ENCODE data around the gene PKNOX2. TPM values are rescaled to one million over a fixed set of nuclear protein-coding genes. Genes with fewer than 3 reads are reported as not detected.
A peak's percentile ranks its signal among the peaks of the same experiment; 100 is the strongest.

PKNOX2 gene
- total and polyA plus RNA-seq, 9 of the 15 experiments (the other 6 are each of a cell fraction or from before 2014, with no cell fraction given) = not detected

DNA sequence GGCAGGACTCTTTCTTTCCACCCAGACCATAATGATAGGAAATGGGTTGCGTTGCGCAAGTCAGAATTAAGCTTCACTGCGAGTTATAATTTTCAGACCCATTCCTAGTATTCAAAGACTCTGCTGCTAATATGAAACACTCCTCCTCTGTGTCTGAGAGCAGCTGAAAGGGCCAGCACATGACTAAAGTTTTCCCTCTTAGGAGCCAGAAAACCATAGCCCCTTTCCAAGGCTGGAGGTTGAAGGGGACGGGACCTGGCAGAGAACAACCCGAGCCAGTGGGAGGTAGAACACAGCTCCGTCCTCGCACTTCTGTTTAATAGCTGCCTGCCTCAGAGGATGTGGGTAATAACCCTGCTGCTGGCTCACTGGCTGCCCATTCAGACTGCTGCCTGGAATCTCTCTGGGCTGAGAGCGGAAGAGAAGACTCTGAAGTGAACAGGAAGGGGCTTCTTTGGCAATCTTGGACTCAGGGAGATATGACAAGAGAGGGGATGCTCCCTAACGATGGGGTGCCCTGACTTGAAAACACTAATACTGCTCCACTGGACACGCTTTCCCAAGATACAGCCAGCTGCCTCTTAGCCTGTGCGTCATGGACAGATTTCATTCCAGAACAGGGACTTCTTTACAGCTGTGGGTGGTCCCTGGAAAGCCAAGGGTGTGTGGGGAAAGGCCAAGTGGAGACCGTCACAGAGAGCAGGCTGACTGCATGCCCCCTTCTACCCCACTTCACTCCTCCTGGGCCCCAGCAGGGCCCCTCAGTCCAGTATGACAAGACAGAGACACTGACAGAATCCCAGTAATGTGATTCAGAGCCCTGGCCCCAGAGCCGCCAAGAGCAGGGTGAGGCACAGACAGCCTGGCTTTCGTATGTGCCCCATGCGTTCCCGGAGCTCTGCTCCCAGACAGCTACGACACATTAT is 174.6 kb downstream of the PKNOX2 start:
- no peak for TF ChIP-seq GTF2E2 (tag; IDR thresholded peaks at IDR 0.05)
- no peak for TF ChIP-seq MLX (CRISPR knock-in tag; conservative IDR thresholded peaks at IDR 0.05)
- no peak for TF ChIP-seq MXD1 (CRISPR knock-in tag; IDR thresholded peaks at IDR 0.05; ENCODE audit: borderline replicate concordance, poor library complexity, severe bottlenecking)
- TF ChIP-seq SMAD3 (CRISPR knock-in tag; conservative IDR thresholded peaks at IDR 0.05) = no peak
- peak; percentile 36; the same call in 1 of the 2 replicates for TF ChIP-seq CEBPB (tag; IDR thresholded peaks at IDR 0.05)
- DNase-seq (ENCODE audit: extremely low read depth in 1 of 4, low spot score in 3 of 4) (no peak), ATAC-seq (no peak; the same call in 2 of the 3 replicates), FAIRE-seq (no peak)
- Histone ChIP-seq H3K4me2 (ENCODE audit: insufficient read depth, low read length) (no peak overlapping the region), H2AFZ (ENCODE audit: low read depth, low read length) (no peak overlapping the region), H3K4me1 (replicated peaks in 1 of 2; ENCODE audit: control insufficient read depth in 2 of 2, insufficient read depth in 2 of 2, low read length in 2 of 2) (no peaks in the 10 kb centered on the region), H3K4me3 (no peak overlapping the region), H3K36me3 (ENCODE audit: control insufficient read depth, insufficient read depth, low read length) (no peaks in the 10 kb centered on the region), H3K9me3 (replicated peaks; ENCODE audit: control insufficient read depth, insufficient read depth, low read depth, low read length) (no peaks in the 10 kb centered on the region), H3K79me2 (ENCODE audit: control insufficient read depth, insufficient read depth, low read length) (no peaks in the 10 kb centered on the region), H3K27me3 (ENCODE audit: control insufficient read depth in 2 of 2, insufficient read depth in 2 of 2, low read length in 2 of 2) (peaks cover 51 to 70% of the 10 kb centered on the region in 2 experiments), H3K9me1 (ENCODE audit: control insufficient read depth, insufficient read depth, low read length) (no peaks in the 10 kb centered on the region), H3K27ac (ENCODE audit: extremely low read depth, low read depth, low read length) (no peak overlapping the region), H3K9ac (ENCODE audit: insufficient read depth in 1 of 2, low read depth in 2 of 2, low read length in 2 of 2) (no peak overlapping the region), H4K20me1 (replicated peaks; ENCODE audit: control insufficient read depth, insufficient read depth, low read length) (no peaks in the 10 kb centered on the region; the same call in none of the 2 replicates)
- intact Hi-C loops (cut with micrococcal nuclease) = no loop called here
- in situ Hi-C loops (cut with MboI) = loop anchor here (25.0 kb wide), 1 partner anchor 377 kb away; the partner anchor contains the start of gene CCDC15
- ChIA-PET CTCF (ENCODE audit: low intra/inter-chr PET ratio) (no interaction called here), POLR2A (interaction anchor here (0.6 to 1.4 kb wide), 4 partner anchors 9 to 1181 kb away, joined by 3 to 4 read pairs (median 3); no protein-coding TSS in a partner anchor)
- BruUV-seq (replicated peaks) = no TSS peak
- WGBS (ENCODE audit: insufficient coverage, low coverage, missing lambda C conversion rate) = under 1% methylated on average over 17 of the region's 17 CpGs
